K562 (cell line): ENCODE measurements around the gene ZCCHC14. TPM values are rescaled to one million over a fixed set of nuclear protein-coding genes. Genes with fewer than 3 reads are reported as not detected.

Source experiments
- EP300 ChIP-seq: IDR thresholded peaks from 2 replicates; pipeline ENCODE4 v1.6.1; 2012; ENCODE audit warnings: low read length, improper control_type of control experiment
- GABPB1 ChIP-seq: sonication (generic); formaldehyde crosslinking; IDR thresholded peaks from 2 replicates; pipeline ENCODE4 v1.8.0; 2022; ENCODE audit warnings: mild to moderate bottlenecking, missing genetic modification reagents
- GTF3C2 ChIP-seq: IDR thresholded peaks from 3 replicates; pipeline ENCODE4 v1.6.1; 2011; ENCODE audit warnings: borderline replicate concordance, mild to moderate bottlenecking, moderate library complexity; ENCODE audit not compliant: insufficient read length; ENCODE audit errors: extremely low read depth
- MAX ChIP-seq: sonication (generic); formaldehyde crosslinking; IDR thresholded peaks from 2 replicates; pipeline ENCODE4 v1.9.0; 2022; ENCODE audit warnings: mild to moderate bottlenecking, missing genetic modification reagents
- MLX ChIP-seq, 2 experiments: fragments of 450-650 bp in 1 of 2; sonication (generic) in 1 of 2; formaldehyde crosslinking; conservative IDR thresholded peaks; 2 replicates each; pipeline versions ENCODE4 v1.4.0 to v1.8.1; 2020 to 2022; ENCODE audit warnings: mild to moderate bottlenecking in 1 of 2, missing genetic modification reagents in 1 of 2
- NEUROD1 ChIP-seq: fragments of 150-350 bp; IDR thresholded peaks from 2 replicates; pipeline ENCODE4 v1.6.1; 2014; ENCODE audit warnings: borderline replicate concordance, low read length, low read depth; ENCODE audit not compliant: partially characterized antibody
- PATZ1 ChIP-seq: fragments of 250-450 bp; sonication (Bioruptor Pico); IDR thresholded peaks from 2 replicates; pipeline ENCODE4 v1.5.0; 2020; ENCODE audit warnings: mild to moderate bottlenecking, borderline replicate concordance
- PCBP1 ChIP-seq: fragments of 200-400 bp; formaldehyde crosslinking; IDR thresholded peaks from 2 replicates; pipeline ENCODE4 v1.6.1; 2018; ENCODE audit warnings: mild to moderate bottlenecking, low read depth, low read length; ENCODE audit not compliant: poor library complexity, severe bottlenecking
- RCOR1 ChIP-seq, 2 experiments: IDR thresholded peaks; 2 replicates each; pipeline ENCODE4 v1.6.1; 2012; ENCODE audit warnings: low read depth in 2 of 2, low read length in 2 of 2, borderline replicate concordance in 1 of 2, improper control_type of control experiment in 1 of 2
- SAFB2 ChIP-seq: fragments of 200-400 bp; formaldehyde crosslinking; IDR thresholded peaks from 2 replicates; pipeline ENCODE4 v1.6.1; 2018; ENCODE audit warnings: borderline replicate concordance, low read length, low read depth, moderate library complexity; ENCODE audit not compliant: severe bottlenecking
- SMC3 ChIP-seq: conservative IDR thresholded peaks from 2 replicates; pipeline ENCODE4 v1.6.1; 2011; ENCODE audit warnings: low read depth, low read length, improper control_type of control experiment; ENCODE audit not compliant: insufficient read depth
- SRSF3 ChIP-seq: fragments of 200-400 bp; formaldehyde crosslinking; IDR thresholded peaks from 2 replicates; pipeline ENCODE4 v1.6.1; 2016; ENCODE audit warnings: mild to moderate bottlenecking, low read length, moderate library complexity; ENCODE audit not compliant: insufficient read depth
- STAT5B ChIP-seq: fragments of 250-450 bp; sonication (Bioruptor Pico); IDR thresholded peaks from 2 replicates; pipeline ENCODE4 v1.8.0; 2021; ENCODE audit warnings: mild to moderate bottlenecking, inconsistent platforms
- USF1 ChIP-seq: sonication (generic); formaldehyde crosslinking; IDR thresholded peaks from 2 replicates; pipeline ENCODE4 v1.9.0; 2022; ENCODE audit warnings: mild to moderate bottlenecking, missing genetic modification reagents
- ZFP36 ChIP-seq: fragments of 150-350 bp; IDR thresholded peaks from 2 replicates; pipeline ENCODE4 v1.6.1; 2018; ENCODE audit warnings: low read length, low read depth; ENCODE audit not compliant: partially characterized antibody
- ZNF518B ChIP-seq: fragments of 250-450 bp; sonication (Bioruptor Pico); IDR thresholded peaks from 2 replicates; pipeline ENCODE4 v1.5.0; 2021; ENCODE audit warnings: mild to moderate bottlenecking, moderate library complexity
- polyA plus RNA-seq, 8 experiments: library from polyadenylated mRNA; depleted of rRNA in 4 of 8; stranded (reverse) in 5 of 8; unstranded in 3 of 8; fragments of >200 nt; fragmentation: Nextera tagmentation in 2 of 8; fragmentation: Illumina TruSeq in 1 of 8; extraction: Ambion mirVana in 2 of 8; extraction: Trizol in 1 of 8; gene quantifications; 2 replicates each; pipeline versions ENCODE4 v1.2.1 to v1.2.3, GENCODE V29; 2011 to 2014; ENCODE audit warnings: inconsistent platforms in 1 of 8, missing spikeins in 1 of 8
- total RNA-seq, 7 experiments: library from RNA; depleted of rRNA in 6 of 7; stranded (reverse); fragments of >200 nt in 6 of 7; fragmentation: Illumina TruSeq in 2 of 7; extraction: Trizol in 2 of 7; gene quantifications; 2 replicates each; pipeline versions ENCODE4 v1.2.1 to v1.2.3, GENCODE V29; 2011 to 2021; ENCODE audit warnings: low replicate concordance in 1 of 7

ZCCHC14 gene
- total and polyA plus RNA-seq, 9 of the 15 experiments (the other 6 are each of a cell fraction or from before 2014, with no cell fraction given) = 1.5 to 12.4 (median 2.9) TPM

GRCh38 chr16:87461466-87461991, 31.3 kb downstream of the ZCCHC14 start (continued):
- TF ChIP-seq PATZ1 (CRISPR knock-in tag) (no peak), STAT5B (no peak), RCOR1 (IDR thresholded peaks at IDR 0.05; ENCODE audit: borderline replicate concordance in 1 of 2, low read depth in 2 of 2, low read length in 2 of 2) (peak in 1 of 2 experiments; percentile 85; a peak in 2 of 4 replicates), GTF3C2 (no peak), SAFB2 (no peak), SMC3 (no peak), MLX (CRISPR knock-in tag; conservative IDR thresholded peaks at IDR 0.05) (no peak), USF1 (no peak), EP300 (no peak), GABPB1 (CRISPR knock-in tag) (peak; percentile 45; the same call in 1 of the 2 replicates), NEUROD1 (no peak), SRSF3 (no peak), ZFP36 (no peak), MAX (CRISPR knock-in tag) (0 out of 2 replicates have a peak, but pooled peaks have one; percentile 21), ZNF518B (CRISPR knock-in tag) (no peak), PCBP1 (no peak)
